GM19035 (cell line): Measurements from ENCODE around the gene ADGRL1.
"Not testable (repeated sequence)": the region's sequence is repeated elsewhere in the genome, so short reads cannot be mapped to it uniquely, and the experiment has no call there.

ENCODE experiments used
- ATAC-seq: cut with Tn5 transposase; IDR thresholded peaks from one replicate; pipeline ENCODE4 v1.9.1; 2021; ENCODE audit not compliant: unreplicated experiment

The ADGRL1 gene

DNA sequence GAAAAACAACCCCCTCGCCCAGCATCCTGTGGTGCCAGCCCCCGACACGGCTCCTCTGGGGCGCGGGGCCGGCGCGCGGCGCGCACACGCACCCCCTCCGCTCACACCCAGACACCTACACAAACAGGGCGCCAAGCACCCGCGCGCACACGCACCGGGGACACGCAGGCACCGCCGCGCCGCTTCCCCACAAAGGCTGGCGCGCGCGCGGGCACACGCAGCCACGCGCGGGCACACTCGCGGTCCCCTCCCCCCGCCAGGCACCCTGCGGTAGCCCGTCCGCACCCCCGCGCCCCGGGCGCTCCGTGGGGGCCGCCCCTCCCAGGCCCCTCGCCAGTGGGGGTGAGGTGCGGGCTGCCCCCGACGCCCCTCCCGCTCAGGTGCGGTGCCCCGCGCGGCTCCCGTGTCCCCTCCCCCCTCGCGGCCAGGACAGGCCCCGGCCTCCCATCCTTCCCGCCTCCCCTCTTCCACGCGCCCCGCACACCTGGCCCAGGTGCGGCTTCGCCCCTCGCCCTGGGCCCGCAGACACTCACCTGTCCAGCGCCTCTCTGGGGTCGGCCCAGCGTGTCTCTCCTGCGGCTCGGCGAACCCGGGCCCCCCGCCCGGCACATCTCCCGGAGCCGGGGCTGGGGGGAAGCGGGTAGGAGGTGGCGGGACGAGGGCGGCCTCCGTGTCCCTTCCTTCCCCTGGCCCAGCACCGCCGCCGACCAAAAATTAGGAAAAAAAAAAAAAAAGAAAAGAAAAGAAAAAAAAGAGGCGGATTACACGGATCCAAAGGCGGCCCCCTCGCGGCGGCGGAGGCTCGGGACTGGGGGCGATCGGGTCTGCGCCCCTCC lies at the start of gene ADGRL1:
ADGRL1 (minus strand) TSS at position 718 of the 836 bp plus-strand sequence. CDS start 22,567 bp downstream, outside the sequence.
- not testable (repeated sequence) for ATAC-seq

DNA sequence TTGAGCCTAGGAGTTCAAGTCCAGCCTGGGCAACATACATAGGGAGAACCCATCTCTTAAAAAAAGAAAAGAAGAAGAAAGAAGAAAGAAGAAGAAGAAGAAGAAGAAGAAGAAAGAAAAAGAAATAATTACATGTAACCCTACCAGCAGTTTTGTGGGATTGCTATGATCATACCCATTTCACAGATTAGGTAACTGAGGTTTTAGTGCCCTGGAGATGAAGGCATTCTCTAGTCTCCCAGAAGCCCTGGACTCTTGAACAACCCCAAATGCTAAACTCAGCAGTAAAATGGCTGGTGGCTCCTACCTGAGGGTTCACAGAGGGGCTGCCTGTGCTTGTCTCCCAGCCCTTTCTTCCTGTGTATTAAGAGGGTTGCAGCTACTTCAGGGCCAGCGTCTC lies 49.3 kb upstream of the ADGRL1 start:
- not testable (repeated sequence) for ATAC-seq

DNA sequence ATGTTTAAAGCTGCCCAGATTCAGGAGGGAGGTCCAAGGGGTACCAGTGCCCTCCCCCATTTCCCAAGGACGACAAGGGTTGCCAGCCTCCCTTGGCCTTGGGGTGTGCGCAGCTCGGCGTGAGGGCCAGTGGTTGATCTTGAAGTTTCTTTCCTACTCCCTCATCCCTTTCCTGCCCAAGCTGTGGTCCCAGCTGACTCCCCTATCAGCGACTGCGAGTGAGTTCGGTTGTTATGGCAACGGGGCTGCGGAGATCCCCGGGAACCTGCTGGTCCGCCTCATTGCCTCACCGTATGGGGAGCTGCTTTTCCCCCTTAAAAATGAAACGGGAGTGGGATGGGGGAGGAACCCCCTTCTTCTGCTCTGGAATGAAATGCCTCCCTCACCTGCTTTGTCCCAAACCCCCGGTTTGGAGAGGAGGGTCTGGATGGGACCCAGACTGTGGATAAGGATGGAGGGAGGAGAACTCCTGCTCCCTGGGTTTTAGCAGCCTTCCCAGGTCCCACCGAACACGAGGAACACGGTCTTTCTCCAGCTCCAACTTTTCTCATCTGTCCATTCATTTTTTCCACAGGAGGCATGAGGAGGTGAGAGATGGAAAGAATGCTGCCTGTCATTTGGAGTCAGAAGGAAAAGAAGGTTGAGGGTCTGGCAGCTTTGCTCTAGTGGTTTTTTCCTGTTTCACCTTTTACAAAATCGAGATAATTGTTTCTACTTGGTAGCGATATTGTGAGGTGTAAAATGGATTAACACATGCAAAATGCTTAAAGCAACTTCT lies 48.0 kb upstream of the ADGRL1 start:
- ATAC-seq: not testable (repeated sequence)

DNA sequence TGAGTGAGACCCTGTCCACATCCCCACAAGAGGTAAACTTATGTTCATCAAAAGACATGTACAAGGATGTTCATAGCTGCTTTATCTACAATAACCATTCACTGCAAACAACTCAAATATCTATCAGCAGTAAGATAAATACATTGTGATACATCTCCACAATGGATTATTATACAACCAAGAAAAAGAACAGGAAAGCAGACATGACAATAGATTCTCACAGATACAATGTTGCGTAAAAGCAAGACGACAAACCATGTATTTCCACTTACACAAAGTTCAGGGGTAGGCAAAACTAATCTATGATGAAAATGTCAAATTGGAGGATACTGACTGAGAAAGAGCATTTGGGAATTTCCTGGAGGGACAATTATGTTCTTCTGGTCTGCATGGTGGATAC lies 46.2 kb upstream of the ADGRL1 start:
- ATAC-seq: not testable (repeated sequence)

DNA sequence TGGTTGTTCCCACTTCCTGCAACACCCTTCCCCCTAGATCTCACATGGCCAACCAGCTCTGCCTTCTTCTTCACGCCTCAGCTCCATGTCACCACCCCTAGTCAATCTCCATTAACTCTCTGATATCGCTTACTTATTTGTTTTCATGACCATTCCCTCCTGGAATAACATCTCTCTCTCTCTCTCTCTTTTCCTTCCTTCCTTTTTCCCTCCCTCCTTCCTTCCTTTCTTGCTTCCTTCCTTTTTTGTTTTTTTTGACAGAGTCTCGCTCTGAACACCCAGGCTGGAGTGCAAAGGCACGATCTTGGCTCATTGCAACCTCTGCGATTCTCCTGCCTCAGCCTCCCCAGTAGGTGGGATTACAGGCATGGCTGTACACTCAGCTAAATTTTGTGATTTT lies 44.9 kb upstream of the ADGRL1 start:
- no peak for ATAC-seq

DNA sequence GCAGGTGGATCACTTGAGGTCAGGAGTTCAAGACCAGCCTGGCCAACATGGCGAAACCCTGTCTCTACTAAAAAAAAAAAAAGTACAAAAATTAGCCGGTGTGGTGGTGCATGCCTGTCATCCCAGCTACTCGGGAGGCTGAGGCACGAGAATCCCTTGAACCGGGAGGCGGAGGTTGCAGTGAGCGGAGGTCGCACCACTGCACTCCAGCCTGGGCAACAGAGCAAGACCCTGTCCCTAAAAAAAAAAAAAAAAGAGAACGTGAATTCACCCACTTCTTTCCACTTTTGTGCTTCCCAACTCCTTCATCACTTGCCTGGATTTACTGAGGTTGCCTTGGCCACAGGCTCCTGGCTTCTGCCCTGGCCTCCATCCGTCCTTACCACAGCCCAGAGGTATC lies 44.3 kb upstream of the ADGRL1 start:
- not testable (repeated sequence) for ATAC-seq

DNA sequence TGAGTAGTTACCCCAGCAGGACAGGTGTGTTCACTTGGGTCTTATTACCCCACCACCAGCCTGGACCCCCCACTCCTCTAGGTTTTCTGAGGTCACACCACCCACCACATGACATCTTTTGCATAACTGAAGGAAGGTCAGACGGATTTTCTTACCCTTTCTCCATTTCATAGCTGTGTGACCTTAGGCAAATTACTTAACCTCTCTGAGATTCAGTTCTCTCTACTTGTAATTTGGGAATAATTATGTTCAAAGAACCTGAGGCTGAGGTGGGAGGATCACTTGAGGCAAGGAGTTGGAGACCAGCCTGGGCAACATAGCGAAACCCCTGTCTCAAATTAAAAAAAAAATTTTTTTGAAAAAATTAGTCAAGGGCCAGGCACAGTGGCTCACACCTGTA lies 43.9 kb upstream of the ADGRL1 start:
- ATAC-seq: not testable (repeated sequence)

DNA sequence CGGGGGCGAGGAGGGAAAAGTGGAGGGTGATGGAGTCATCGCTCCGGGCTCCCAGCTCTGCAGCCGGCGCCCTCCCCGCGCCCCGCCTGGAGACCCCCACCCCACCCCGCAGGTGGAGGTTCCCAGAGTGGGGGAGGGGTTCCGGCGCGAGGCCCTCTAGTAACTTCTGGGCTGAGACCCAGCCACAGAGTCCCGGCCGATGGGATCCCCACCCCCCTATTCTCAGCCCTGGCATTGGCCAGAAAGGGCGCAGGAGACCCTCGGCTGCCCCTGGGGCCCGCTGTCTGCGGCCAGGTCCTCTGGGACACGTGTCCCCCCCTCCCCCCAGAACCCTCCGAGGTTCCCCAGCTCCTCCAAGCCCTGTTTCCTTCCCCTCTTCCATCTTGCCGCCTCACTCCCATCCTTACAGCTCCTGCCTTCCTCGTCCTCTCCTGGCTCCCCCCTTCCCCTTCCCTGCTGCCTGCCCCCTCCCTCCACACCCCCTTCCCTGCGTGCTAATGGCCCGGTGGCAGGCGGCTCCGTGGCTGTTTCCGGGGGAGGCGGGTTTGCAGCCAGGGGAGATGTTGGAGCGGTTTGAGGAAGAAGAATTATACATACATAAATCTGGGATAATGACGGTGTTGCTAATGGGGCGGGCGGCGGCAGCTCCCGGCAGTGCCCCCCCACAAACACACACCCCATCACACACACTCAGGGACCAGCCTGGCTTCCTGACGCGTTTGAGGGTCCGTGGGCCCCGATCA lies 43.2 kb upstream of the ADGRL1 start:
- ATAC-seq: not testable (repeated sequence)

DNA sequence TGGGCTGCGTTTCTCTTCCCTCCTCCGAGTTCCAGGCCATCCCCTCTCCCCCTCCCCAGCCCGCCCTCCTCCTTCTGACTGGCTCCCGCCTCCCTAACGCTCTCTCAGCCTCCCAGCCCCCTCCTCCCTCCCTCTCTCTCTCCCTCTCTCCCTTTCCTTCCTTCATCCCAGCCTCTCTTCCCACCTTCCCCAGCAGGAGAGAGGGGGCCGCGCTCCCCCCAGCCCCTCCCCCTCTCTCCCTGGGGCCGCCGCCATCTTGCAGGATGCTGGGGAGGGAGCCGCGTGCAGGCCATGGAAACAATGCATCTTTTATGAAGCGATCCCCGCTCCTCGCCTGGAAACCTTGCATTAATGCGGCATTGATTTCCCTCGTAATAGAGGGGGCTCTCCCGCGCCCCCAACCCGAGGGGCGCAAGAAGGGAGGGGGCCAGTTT lies 42.6 kb upstream of the ADGRL1 start:
- no peak for ATAC-seq

DNA sequence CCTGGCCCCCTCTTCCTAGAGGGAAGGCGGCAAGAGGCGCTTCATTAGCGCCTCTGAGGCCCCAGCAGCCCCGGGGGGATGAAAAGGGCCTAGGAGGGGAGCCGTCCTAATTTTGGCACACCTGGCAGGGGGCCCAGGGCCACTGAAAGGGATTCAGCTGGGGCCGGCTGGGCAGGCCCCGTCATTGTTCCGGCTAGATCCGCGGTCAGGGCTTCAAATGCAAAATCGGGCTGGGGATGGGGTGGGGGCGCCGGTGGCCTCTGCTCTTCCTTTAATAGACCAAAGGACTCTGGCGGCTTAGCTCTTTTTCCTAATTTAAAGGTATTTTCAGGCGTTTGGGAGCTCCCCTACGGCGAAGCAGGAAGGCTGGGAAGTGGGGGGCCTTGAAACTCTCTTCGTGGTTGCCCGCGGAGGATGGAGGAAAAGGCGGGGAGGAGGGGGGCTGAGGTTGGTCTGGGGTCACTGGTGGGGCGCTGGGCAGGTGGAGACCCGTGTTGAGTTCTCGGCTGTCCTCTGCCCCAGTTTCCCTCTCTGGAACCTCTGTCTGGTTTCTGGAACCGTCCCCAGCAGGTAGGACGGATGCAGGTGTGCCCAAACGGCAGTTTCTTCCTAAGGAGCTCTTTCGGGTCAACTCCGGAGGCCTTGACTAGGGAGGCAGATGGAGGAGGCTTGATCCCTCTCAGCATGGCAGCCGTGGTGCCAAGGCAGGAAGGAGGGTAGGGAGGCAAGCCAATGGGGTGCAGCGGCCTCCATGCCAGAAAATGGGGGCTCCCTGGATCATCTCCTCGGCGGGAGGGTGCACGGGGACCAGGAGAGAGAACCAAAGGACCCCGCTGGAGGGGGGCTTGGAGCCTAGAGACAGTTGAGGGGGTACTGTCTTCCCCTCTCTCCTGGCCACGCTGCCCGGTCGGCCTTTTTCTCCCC lies 41.8 kb upstream of the ADGRL1 start:
- ATAC-seq: not testable (repeated sequence)

DNA sequence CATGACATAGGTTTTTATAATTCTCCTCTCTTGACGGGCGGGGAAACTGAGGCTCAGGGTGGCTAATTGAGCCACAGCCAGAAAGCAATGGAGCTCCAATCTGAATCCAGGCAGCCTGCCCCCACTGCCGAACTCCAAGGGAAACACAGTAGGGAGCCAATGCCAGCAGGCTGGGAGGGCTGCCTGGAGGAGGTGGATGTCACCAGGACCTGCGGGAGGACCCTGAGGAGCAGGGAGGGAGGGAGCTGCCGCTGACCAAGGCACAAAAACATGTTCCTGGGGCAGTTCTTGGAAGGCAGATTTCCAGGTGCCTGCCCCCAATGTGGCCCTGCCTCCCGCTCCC lies 41.2 kb upstream of the ADGRL1 start:
- ATAC-seq: not testable (repeated sequence)

DNA sequence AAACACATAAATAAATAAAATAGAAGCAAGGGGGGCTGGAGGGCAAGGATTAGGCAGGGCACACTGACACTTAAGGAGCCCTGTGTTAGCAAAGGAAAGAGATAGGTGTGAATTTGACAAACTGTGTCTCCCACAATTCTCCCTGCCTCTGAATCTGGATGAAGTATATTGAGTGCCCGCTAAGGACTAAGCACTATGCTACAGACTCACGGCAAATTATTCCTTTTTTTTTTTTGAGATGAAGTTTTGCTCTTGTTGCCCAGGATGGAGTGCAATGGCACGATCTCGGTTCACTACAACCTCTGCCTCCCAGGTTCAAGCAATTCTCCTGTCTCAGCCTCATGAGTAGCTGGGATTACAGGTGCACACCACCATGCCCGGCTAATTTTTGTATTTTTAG lies 38.4 kb upstream of the ADGRL1 start:
- not testable (repeated sequence) for ATAC-seq

DNA sequence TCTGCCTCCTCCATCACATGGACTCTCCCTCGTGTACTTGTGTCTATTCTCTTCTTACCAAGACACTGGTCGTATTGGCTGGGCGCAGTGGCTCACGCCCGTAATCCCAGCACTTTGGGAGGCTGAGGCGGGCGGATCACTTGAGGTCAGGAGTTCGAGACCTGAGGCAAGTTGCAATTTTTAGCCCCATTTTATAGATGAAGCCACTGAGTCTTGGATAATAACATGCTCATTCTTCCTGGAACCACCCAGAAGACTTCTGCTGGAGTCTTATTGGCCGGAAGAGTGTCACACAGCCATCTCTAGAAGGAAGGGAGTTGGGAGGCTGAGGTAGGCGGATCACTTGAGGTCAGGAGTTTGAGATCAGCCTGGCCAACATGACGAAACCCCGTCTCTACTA lies 37.7 kb upstream of the ADGRL1 start:
- not testable (repeated sequence) for ATAC-seq

DNA sequence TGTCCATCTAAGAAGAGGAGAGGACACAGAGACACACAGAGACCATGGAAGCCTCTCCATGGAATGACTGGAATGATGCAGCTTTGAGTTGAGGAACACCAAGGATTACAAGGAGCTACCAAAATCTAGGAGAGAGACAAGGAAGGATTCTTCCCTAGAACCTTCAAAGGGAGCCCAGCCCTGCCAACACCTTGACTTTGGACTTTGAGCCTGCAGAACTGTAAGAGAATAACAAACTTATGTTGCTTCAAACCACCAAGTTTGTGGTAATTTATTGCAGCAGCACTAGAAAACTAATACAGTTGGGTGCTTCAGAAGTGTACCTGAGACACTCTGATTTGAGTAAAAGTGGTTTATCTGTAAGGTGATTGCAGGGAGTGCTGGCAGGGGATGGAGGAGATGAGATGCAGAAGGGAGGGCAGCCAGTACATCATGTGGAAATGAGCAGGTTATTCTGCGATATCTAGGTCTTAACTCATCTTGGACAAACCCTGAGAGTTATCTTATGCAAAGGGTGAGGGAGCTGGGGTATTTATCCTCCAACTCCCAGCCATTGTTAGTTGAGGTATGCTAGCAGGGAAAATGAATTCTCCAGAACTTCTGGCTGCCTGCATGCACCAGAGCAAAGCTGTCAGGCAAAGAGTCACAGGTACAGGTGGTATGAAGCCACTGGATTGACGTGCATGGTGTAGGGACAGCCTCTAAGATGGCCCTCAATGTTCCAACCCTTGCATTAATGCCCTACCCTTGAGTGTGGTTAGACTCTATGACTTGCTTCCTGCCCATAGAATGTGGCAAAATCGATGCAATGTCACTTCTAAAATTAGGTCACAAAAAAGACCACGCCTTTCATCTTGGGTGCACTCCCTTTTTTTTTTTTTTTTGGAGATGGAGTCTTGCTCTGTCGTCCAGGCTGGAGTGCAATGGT lies 31.3 kb upstream of the ADGRL1 start:
- no peak for ATAC-seq

DNA sequence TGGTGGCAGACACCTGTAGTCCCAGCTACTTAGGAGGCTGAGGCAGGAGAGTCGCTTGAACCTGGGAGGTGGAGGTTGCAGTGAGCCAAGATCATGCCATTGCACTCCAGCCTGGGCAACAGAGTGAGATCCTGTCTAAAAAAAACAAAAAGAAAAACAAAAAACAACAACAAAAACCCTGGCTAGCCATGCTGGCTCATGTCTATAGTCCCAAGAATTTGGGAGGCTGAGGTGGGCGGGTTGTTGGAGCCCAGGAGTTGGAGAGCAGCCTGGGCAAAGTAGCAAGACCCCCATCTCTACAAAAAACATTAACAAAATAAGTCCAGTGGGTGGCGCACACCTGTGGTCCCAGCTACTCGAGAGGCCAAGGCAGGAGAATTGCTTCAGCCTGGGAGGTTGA lies 27.0 kb upstream of the ADGRL1 start:
- ATAC-seq: not testable (repeated sequence)

DNA sequence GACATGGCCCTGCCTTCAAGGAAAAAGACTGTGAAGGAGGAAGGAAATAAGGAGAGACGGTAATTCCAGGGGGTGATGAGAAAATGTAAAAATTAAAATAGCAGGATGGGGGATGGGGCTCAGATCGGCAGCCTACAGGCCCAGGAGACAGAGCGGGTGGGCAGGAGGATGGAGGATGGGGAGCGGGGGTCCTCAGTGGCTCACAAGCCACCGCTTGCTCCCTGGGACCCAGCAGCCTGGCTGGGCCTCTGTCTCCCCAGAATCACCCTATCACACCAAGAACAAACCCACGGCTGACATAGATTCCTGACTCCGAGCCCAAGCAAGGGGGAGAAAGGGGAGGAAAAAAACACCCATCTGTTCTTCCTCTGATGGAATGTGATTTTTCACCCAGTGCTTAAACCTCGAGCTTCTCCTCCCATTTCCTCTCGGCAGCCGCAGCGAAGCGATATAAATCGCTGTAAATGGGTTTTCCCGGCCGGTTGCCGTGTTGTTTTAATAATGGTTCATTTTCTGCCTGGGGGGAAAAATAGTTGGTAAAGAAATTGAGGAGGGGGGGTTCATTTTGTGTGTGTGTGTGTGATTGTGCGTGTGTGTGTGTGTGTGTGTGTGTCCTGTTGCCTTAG lies 22.6 kb upstream of the ADGRL1 start:
- not testable (repeated sequence) for ATAC-seq

DNA sequence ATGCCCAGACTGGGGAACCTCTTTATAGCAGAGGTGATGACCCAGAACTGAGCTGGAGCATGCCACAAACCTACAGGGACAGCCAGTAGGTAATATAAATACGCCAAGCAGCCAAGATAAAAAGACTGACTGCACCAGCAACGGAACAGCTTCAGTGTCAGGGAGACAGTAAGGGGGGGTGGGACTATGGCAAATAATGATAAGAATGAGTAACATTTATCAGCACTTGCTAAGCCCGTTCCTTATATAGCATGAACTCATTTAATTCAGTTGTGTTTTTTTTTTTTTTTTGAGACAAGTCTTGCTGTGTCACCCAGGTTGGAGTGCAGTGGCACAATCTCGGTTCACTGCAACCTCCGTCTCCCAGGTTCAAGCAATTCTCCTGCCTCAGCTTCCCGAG lies 20.5 kb upstream of the ADGRL1 start:
- not testable (repeated sequence) for ATAC-seq

DNA sequence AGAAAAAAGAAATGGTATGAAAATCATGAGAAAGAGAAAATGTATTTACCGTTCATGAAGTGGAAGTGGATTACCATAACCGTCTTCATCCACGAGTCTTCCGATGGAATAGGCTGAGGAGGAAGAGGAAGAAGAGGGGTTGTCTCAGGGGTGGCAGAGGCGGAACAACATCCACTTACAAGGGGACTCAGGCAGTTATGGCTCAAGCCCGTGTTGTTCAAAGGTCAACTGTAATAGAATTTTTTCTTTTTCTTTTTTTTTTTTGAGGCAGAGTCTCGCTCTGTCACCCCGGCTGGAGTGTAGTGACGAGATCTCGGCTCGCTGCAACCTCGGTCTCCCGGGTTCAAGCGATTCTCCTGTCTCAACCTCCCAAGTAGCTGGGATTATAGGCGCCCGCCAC lies 16.9 kb upstream of the ADGRL1 start:
- no peak for ATAC-seq

DNA sequence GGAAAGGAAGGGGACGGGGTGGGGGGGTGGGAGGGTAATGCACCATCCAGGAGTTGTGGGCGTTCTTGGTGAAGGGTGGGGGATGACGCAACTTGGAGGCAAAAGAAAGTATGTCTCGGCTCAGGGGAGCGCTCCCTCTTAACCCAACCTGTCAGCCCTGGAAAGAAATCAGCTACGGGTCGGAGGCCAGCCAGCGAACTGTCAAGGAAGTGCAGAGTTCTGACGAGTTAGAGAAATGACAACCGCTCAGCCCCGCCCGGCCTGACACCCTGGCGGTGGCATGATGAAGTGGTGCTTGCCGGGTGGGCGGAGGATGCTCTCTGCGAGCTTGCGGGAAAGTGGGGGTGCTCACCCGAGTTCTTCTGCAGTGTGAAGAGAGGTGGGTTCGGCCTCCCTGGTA lies 15.4 kb upstream of the ADGRL1 start:
- ATAC-seq: not testable (repeated sequence)
